C1 segment of cervical spinal cord (tissue), 14 donors: ENCODE data around the gene TOX3.
A peak's percentile ranks its signal among the peaks of the same experiment; 100 is the strongest.

ENCODE experiments used
- DNase-seq, 14 donors: peaks; one replicate each; lab custom pipeline; 2025; lab: John Stamatoyannopoulos, UW

The TOX3 gene

GRCh38 chr16:52547004-52547833 lies at the start of gene TOX3:
Gene TOX3, minus strand, starts transcription at chr16:52547143. Its CDS starts 420 bp downstream, at chr16:52546723.
- DNase-seq, result peak in 2 of 14 donors; percentile 18 to 34

GRCh38 chr16:52592778-52593177 lies 45.8 kb upstream of the TOX3 start:
- DNase-seq, result no peak

GRCh38 chr16:52591934-52592592 lies 45.1 kb upstream of the TOX3 start:
- DNase-seq, result no peak

- no peak for DNase-seq
These were observed 44.5 kb upstream of the TOX3 start for GRCh38 chr16:52591471-52591870.

- DNase-seq, result no peak
These were observed 39.2 kb upstream of the TOX3 start for GRCh38 chr16:52586159-52586558.

GRCh38 chr16:52584354-52585320 lies 37.7 kb upstream of the TOX3 start:
- DNase-seq, result no peak

GRCh38 chr16:52581530-52581929 lies 34.6 kb upstream of the TOX3 start:
- DNase-seq, result no peak

- no peak for DNase-seq
These were observed 33.5 kb upstream of the TOX3 start for GRCh38 chr16:52580488-52580887.

- no peak for DNase-seq
These were observed 32.0 kb upstream of the TOX3 start for GRCh38 chr16:52578829-52579498.

GRCh38 chr16:52578007-52578828 lies 31.3 kb upstream of the TOX3 start:
- DNase-seq, result no peak

GRCh38 chr16:52577130-52577706 lies 30.3 kb upstream of the TOX3 start:
- no peak for DNase-seq

GRCh38 chr16:52573365-52574299 lies 26.7 kb upstream of the TOX3 start:
- no peak for DNase-seq

- no peak for DNase-seq
These were observed 25.7 kb upstream of the TOX3 start for GRCh38 chr16:52572656-52573055.

- DNase-seq, result no peak
These were observed 23.6 kb upstream of the TOX3 start for GRCh38 chr16:52570495-52571091.

- DNase-seq, result no peak
These were observed 22.8 kb upstream of the TOX3 start for GRCh38 chr16:52569701-52570100.

GRCh38 chr16:52568983-52569690 lies 22.2 kb upstream of the TOX3 start:
- DNase-seq, result no peak

GRCh38 chr16:52568495-52568894 lies 21.6 kb upstream of the TOX3 start:
- no peak for DNase-seq

GRCh38 chr16:52567193-52567592 lies 20.2 kb upstream of the TOX3 start:
- DNase-seq, result no peak
